Activated naive CD8-positive, alpha-beta T cell (primary cell): Measurements from ENCODE around the gene POU3F4.

Experiments used
- H3K27ac Mint-ChIP-seq: one replicate; pipeline ENCODE4 v1.8.0; 2021; ENCODE audit warnings: mixed read lengths
- H3K27me3 Mint-ChIP-seq: one replicate; pipeline ENCODE4 v1.8.0; 2021; ENCODE audit warnings: mixed read lengths
- H3K36me3 Mint-ChIP-seq: one replicate; pipeline ENCODE4 v1.8.0; 2021; ENCODE audit warnings: mixed read lengths
- H3K4me1 Mint-ChIP-seq: one replicate; pipeline ENCODE4 v1.8.0; 2021; ENCODE audit warnings: low read depth, mixed read lengths
- H3K4me3 Mint-ChIP-seq: one replicate; pipeline ENCODE4 v1.8.0; 2021; ENCODE audit warnings: mild to moderate bottlenecking, mixed read lengths
- H3K9me3 Mint-ChIP-seq: one replicate; pipeline ENCODE4 v1.8.0; 2021; ENCODE audit warnings: low read depth, mixed read lengths

The POU3F4 gene

DNA sequence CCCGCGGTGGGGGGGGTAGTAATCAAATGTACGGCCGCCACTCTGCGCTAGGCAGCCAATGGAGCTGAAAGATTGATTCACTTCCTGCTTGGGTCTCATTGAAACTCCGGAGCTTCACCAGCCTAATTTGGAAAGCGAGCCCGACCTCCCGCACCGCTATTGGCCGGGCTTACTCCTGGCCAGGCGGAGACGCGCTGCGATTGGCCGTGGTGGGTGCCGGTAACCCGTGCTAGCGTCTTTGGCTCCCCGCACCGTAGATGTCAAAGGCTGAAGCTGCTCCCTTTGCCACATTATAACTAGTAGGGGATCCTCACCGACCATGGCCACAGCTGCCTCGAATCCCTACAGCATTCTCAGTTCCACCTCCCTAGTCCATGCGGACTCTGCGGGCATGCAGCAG, at the start of gene POU3F4:
Gene POU3F4, plus strand, starts transcription at position 285 of the 400 bp plus-strand sequence. Its CDS starts 35 bp downstream, at position 320.
- H3K27ac Mint-ChIP-seq = no peak within 1 kb of the TSS

DNA sequence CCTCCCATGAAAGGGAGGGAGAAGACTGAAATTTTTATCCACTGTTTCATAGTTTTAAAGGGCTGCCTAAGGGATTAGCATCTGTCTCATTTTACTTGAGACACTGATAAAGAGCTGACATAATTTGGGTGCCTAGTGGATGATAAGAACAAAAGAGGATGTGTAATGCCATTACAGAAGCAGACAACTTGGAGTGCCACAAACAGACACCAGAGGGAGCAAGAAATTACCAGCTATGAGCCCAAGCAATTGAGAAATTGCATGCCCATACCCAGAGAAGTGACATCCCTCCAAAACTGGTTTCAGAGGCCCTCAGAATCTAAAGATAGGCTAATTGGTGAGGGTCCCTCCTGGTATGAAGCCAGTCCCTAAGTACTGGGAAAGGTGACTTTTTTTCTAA, 38.5 kb upstream of the POU3F4 start:
- H3K4me1 Mint-ChIP-seq = no peaks in the 10 kb centered on the region
- H3K36me3 Mint-ChIP-seq = no peaks in the 10 kb centered on the region
- H3K4me3 Mint-ChIP-seq = no peak overlapping the region
- peaks cover 4% of the 10 kb centered on the region for H3K9me3 Mint-ChIP-seq
- no peak overlapping the region for H3K27ac Mint-ChIP-seq
- no peaks in the 10 kb centered on the region for H3K27me3 Mint-ChIP-seq

More for the DNA sequence above, at the start of gene POU3F4:
- no peaks in the 10 kb centered on the region for H3K36me3 Mint-ChIP-seq
- peaks cover 33% of the 10 kb centered on the region for H3K27me3 Mint-ChIP-seq
- H3K9me3 Mint-ChIP-seq = no peaks in the 10 kb centered on the region
- H3K4me3 Mint-ChIP-seq = no peak within 1 kb of the TSS
- H3K4me1 Mint-ChIP-seq = peaks cover 7% of the 10 kb centered on the region

- H3K36me3 Mint-ChIP-seq = no peaks in the 10 kb centered on the region
- no peak overlapping the region for H3K27ac Mint-ChIP-seq
- H3K4me3 Mint-ChIP-seq = no peak overlapping the region
- no peaks in the 10 kb centered on the region for H3K4me1 Mint-ChIP-seq
- no peaks in the 10 kb centered on the region for H3K27me3 Mint-ChIP-seq
- no peaks in the 10 kb centered on the region for H3K9me3 Mint-ChIP-seq
Measured at GRCh38 chrX:83495898-83496297, 12.2 kb upstream of the POU3F4 start.

DNA sequence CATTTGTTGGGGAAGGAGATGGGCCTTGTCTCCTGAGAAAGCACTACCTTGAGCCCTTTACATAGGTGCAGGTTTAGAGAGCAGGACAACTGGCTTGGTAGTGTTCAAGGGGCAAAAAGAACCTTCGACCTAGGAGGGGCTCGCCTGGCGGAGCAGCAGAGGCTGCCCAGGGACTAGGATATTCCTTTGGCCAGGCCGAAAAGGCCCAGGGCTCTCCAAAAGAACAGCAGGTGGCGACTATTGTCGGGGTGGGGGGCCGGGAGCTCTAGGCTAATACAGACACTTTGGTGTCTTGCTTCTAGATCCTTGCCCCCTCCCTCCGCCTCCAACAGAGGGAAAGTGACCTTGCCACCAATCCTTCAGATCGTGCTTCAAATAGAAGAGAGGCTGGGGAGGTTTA, 7.1 kb upstream of the POU3F4 start:
- Mint-ChIP-seq H3K4me3 (no peak overlapping the region), H3K9me3 (no peaks in the 10 kb centered on the region), H3K27ac (no peak overlapping the region), H3K4me1 (no peaks in the 10 kb centered on the region), H3K27me3 (peaks cover 10% of the 10 kb centered on the region), H3K36me3 (no peaks in the 10 kb centered on the region)

DNA sequence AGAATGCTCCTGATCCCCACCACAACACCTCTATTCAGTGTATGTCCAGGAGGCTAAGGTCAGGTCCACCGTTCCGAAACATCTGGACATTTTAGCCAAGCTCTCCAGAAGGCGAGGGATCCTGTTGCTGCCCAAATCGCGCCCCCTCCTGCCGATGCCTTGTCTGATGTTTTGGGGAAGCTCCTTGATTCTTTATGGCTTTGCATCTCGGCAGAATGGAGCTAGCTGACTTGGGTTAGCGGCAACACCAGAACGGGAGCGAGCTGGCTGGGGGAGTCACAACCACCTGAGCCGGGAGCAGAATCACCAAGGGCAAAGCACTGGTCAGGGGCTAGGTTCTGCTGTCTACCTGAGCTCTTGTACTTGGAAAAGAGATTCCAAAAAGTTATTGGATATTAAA, 6.6 kb upstream of the POU3F4 start:
- Mint-ChIP-seq H3K4me1 (no peaks in the 10 kb centered on the region), H3K27ac (no peak overlapping the region), H3K4me3 (no peak overlapping the region), H3K27me3 (peaks cover 10% of the 10 kb centered on the region), H3K9me3 (no peaks in the 10 kb centered on the region), H3K36me3 (no peaks in the 10 kb centered on the region)

DNA sequence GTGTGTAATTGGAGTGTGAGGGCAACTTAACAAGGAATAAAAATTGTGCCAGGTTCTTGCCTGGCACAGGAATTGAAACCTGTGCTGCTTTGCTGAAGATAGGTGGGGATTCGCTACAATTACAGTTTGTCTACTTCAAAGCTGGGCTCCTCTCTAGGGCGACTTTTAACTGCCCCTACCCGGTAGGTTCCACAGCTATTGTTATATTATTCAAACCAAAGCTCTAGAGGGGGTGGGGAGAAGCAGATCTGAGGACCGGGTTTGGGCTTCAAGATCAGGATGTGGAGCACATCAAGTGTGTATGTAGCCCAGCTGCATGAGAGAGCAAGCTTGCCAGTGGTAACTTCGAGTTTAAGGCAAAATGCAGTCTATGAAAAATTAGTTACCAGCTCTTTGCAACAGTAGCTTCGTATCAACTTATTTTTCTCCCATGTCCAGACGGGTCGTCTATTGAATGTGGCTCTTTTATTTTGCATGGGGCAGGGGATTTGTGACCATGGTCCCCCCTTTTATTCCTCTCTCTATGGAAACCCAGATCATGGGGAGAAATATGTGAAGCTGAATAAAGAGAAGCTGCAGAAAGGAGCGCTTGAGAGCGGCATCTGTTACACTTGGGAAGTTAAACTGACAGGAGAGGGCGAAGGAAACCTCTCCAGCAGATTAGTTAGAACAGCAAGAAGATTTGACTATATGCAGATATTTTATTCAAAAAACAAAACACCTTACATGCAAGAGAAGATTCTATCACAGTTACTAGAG, 3.2 kb upstream of the POU3F4 start:
- Mint-ChIP-seq H3K4me3 (no peak overlapping the region), H3K4me1 (peaks cover 7% of the 10 kb centered on the region), H3K27me3 (peaks cover 24% of the 10 kb centered on the region), H3K9me3 (no peaks in the 10 kb centered on the region), H3K36me3 (no peaks in the 10 kb centered on the region), H3K27ac (no peak overlapping the region)

- H3K4me1 Mint-ChIP-seq = peaks cover 7% of the 10 kb centered on the region
- no peak overlapping the region for H3K4me3 Mint-ChIP-seq
- H3K27me3 Mint-ChIP-seq = peaks cover 33% of the 10 kb centered on the region
- no peak overlapping the region for H3K27ac Mint-ChIP-seq
- no peaks in the 10 kb centered on the region for H3K36me3 Mint-ChIP-seq
- no peaks in the 10 kb centered on the region for H3K9me3 Mint-ChIP-seq
Measured at GRCh38 chrX:83508526-83509253, 600 bp downstream of the POU3F4 start.

DNA sequence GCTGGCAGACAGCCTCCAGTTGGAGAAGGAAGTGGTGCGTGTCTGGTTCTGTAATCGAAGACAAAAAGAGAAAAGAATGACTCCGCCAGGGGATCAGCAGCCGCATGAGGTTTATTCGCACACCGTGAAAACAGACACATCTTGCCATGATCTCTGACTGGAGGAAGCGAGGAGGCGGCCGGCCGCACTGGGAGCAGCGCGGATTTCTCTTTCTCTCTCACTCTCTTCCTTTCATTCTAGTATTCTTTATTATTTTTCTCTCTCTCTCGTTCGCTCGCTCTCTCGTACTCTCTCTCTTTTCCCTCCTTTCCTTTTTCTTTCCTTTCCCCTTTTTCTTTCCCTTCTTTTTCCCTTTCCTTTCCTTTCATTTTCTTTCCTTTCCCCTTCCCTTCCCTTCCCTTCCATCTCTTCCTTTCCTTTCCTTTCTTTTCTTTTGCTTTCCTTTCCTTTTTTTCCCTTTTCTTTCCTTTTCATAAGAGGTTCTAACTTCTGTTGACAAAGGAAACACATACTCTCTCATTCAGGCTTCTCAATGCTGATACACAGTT, 1.2 kb downstream of the POU3F4 start:
- Mint-ChIP-seq H3K4me3 (peak overlapping the region; percentile 72), H3K27me3 (peaks cover 28% of the 10 kb centered on the region), H3K4me1 (peaks cover 7% of the 10 kb centered on the region), H3K9me3 (no peaks in the 10 kb centered on the region), H3K27ac (no peak overlapping the region), H3K36me3 (no peaks in the 10 kb centered on the region)

DNA sequence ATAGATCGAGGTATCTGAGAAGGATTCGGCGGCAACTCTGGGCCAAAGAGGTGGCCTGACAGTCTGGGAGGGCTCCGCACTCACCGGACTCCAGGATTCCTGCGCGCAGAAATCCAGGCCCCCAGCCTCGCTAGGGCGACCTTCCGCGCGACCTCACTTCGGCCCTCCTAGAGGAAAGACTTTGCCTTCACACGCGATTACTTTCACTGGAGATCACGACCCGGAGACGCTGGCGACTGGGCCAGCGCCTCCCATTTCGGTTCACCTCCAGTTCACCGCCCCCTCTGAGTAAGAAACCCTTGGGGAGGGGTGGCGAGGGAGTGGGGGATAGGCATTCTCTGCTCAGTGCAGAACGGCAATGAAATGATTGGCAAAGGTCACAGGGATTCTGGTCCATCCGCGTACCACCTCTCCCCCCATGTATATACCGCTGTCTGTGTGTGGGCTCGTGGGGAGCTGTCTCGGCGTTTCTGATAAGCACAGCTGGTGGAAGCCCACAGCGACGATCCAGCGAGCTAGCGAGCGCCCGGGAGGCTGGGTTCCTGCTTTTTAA, 2.5 kb downstream of the POU3F4 start:
- peaks cover 7% of the 10 kb centered on the region for H3K4me1 Mint-ChIP-seq
- no peak overlapping the region for H3K27ac Mint-ChIP-seq
- no peaks in the 10 kb centered on the region for H3K9me3 Mint-ChIP-seq
- H3K36me3 Mint-ChIP-seq = no peaks in the 10 kb centered on the region
- H3K4me3 Mint-ChIP-seq = no peak overlapping the region
- H3K27me3 Mint-ChIP-seq = peaks cover 26% of the 10 kb centered on the region

DNA sequence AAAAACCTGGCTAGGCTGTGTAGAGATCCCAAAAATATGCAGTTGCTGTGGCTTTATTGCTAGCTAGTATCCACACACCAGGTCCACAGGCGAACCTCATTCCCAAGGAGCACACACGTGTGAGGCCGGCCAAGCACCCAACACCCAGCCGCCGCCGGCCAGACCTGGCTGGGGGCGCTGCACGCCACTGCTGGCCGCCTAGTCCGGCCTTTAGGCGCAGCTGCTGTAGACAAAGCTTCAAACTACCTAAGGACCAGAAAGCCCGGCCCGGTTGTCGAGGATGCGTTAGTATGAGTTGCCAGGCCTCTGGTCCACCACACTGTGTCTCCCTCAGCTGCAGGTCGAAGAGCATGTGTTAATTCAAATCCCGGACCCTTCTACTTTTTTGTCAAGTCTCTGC, 3.1 kb downstream of the POU3F4 start:
- no peak overlapping the region for H3K27ac Mint-ChIP-seq
- H3K4me1 Mint-ChIP-seq = peaks cover 7% of the 10 kb centered on the region
- H3K36me3 Mint-ChIP-seq = no peaks in the 10 kb centered on the region
- H3K27me3 Mint-ChIP-seq = peaks cover 22% of the 10 kb centered on the region
- H3K4me3 Mint-ChIP-seq = no peak overlapping the region
- H3K9me3 Mint-ChIP-seq = no peaks in the 10 kb centered on the region

DNA sequence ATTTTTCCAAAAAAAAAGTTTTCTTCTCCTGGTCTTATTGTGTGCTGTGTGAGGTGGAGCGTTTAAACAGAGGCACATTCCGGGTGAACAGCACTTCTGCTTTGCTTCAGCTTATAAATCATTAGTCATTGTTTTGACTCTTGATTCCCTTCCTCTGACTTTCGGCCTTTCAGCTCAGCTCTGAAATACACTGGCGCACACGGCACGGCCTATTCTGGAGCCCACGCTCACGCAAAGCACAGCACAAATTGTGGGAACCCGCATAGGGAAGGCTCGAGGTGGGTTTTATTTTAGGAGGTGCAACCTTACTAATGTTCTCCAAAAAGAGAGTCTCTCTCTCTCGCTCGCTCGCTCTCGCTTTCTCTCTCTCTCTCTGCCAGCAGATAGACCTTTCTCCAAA, 4.0 kb downstream of the POU3F4 start:
- Mint-ChIP-seq H3K27me3 (peaks cover 22% of the 10 kb centered on the region), H3K4me3 (no peak overlapping the region), H3K36me3 (no peaks in the 10 kb centered on the region), H3K27ac (no peak overlapping the region), H3K4me1 (peaks cover 7% of the 10 kb centered on the region), H3K9me3 (no peaks in the 10 kb centered on the region)

DNA sequence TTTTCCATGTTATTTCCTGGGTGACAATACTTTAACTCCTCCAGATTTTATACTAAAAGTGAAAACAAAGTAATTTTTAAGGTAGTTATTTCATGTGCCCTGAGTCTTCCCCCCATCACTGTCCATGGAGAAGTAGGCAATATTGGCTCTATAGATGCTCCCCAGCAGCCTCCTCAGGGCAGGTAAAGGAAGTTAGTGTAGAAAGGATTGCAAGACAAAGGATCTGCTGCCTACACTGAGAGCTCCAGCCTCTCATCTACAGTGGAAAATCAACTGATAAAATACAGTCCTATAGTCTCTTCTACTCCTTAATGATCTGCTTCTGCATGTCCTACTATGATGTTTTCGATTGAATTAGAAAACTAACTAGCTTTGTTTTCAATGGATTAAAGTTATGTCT, 8.5 kb downstream of the POU3F4 start:
- H3K36me3 Mint-ChIP-seq = no peaks in the 10 kb centered on the region
- H3K4me3 Mint-ChIP-seq = no peak overlapping the region
- H3K9me3 Mint-ChIP-seq = no peaks in the 10 kb centered on the region
- no peak overlapping the region for H3K27ac Mint-ChIP-seq
- peaks cover 7% of the 10 kb centered on the region for H3K27me3 Mint-ChIP-seq
- no peaks in the 10 kb centered on the region for H3K4me1 Mint-ChIP-seq

GRCh38 chrX:83521905-83522304, 13.8 kb downstream of the POU3F4 start:
- Mint-ChIP-seq H3K27ac (no peak overlapping the region), H3K36me3 (no peaks in the 10 kb centered on the region), H3K27me3 (no peaks in the 10 kb centered on the region), H3K9me3 (no peaks in the 10 kb centered on the region), H3K4me1 (no peaks in the 10 kb centered on the region), H3K4me3 (no peak overlapping the region)

GRCh38 chrX:83529950-83530349, 21.9 kb downstream of the POU3F4 start:
- Mint-ChIP-seq H3K27me3 (no peaks in the 10 kb centered on the region), H3K4me3 (no peak overlapping the region), H3K36me3 (no peaks in the 10 kb centered on the region), H3K27ac (no peak overlapping the region), H3K4me1 (no peaks in the 10 kb centered on the region), H3K9me3 (no peaks in the 10 kb centered on the region)
